HepG2 (cell line): ENCODE results near the gene MRE11. TPM values are rescaled to one million over a fixed set of nuclear protein-coding genes. Genes with fewer than 3 reads are reported as not detected.
"Not testable (repeated sequence)": the region's sequence is repeated elsewhere in the genome, so short reads cannot be mapped to it uniquely, and the experiment has no call there.

Experiments
- ATAC-seq: fragments of 200-7000 bp; cut with Tn5 transposase; 3 replicates; pipeline ENCODE4 v1.9.1; 2020; ENCODE audit warnings: mild to moderate bottlenecking, moderate library complexity
- BruUV-seq: library from RNA; stranded (reverse); fragments of 400-500 nt; replicated peaks from 2 replicates; lab custom pipeline; 2021; lab: Mats Ljungman, UMichigan
- CTCF ChIA-PET: fragments of 300-600 bp; formaldehyde crosslinking; extraction: SDS; loops from one replicate; lab custom pipeline; 2021; ENCODE audit warnings: low total read pairs, inconsistent platforms, low intra/inter-chr PET ratio; lab: Yijun Ruan, JAX
- POLR2A ChIA-PET: fragments of 350-600 bp; sonication (Branson Sonifier 250); formaldehyde crosslinking; loops from one replicate; lab custom pipeline; 2020; ENCODE audit warnings: antibody characterized with exemption, inconsistent platforms; lab: Yijun Ruan, JAX
- DNase-seq: peaks from one replicate; pipeline ENCODE4 v3.0.0-alpha.2; 2015; ENCODE audit warnings: low spot score
- FAIRE-seq: peaks from 3 replicates; lab custom pipeline; 2011; peaks lifted over from hg19 to GRCh38; lab: Jason Lieb, UNC
- H2AFZ ChIP-seq: one replicate; pipeline ENCODE4 v1.6.1; 2011; ENCODE audit warnings: low read length, inconsistent platforms
- H3K27ac ChIP-seq: fragments of 300-600 bp; 3 replicates; pipeline ENCODE4 v1.8.0; 2011; ENCODE audit warnings: mixed run types, mild to moderate bottlenecking, mixed read lengths, low read length, inconsistent platforms; ENCODE audit not compliant: insufficient read depth; ENCODE audit errors: extremely low read length
- H3K27me3 ChIP-seq, 2 experiments: fragments of 200-600 bp in 1 of 2; 2 replicates in 1 of 2; 3 replicates in 1 of 2; pipeline versions ENCODE4 v1.6.0 to v1.8.0; 2011; ENCODE audit warnings: low read length in 2 of 2, mild to moderate bottlenecking in 2 of 2, moderate library complexity in 2 of 2, inconsistent platforms in 1 of 2; ENCODE audit not compliant: insufficient read depth in 2 of 2, control insufficient read depth in 1 of 2
- H3K36me3 ChIP-seq, 2 experiments: fragments of 200-600 bp in 1 of 2; replicated peaks in 1 of 2; 2 replicates in 1 of 2; 3 replicates in 1 of 2; pipeline versions ENCODE4 v1.5.1 to v1.8.0; 2011; ENCODE audit warnings: low read length in 2 of 2, inconsistent platforms in 1 of 2; ENCODE audit not compliant: insufficient read depth in 2 of 2, control insufficient read depth in 1 of 2
- H3K4me1 ChIP-seq: 2 replicates; pipeline ENCODE4 v1.5.1; 2012; ENCODE audit warnings: low read length, inconsistent platforms; ENCODE audit not compliant: insufficient read depth
- H3K4me2 ChIP-seq: 2 replicates; pipeline ENCODE4 v1.6.0; 2011; ENCODE audit warnings: low read depth, low read length, inconsistent platforms
- H3K4me3 ChIP-seq, 3 experiments: fragments of 200-600 bp in 1 of 3; sonication (generic), shearing (Covaris generic) in 1 of 3; replicated peaks in 1 of 3; 2 replicates each; pipeline ENCODE4 v1.5.1; 2011 to 2016; ENCODE audit warnings: low read length in 3 of 3, inconsistent platforms in 2 of 3, low read depth in 2 of 3, mild to moderate bottlenecking in 2 of 3, control low read depth in 1 of 3, mixed read lengths in 1 of 3; ENCODE audit not compliant: insufficient read depth in 1 of 3
- H3K79me2 ChIP-seq: one replicate; pipeline ENCODE4 v1.6.1; 2011; ENCODE audit warnings: low read length, inconsistent platforms; ENCODE audit not compliant: insufficient read depth
- H3K9ac ChIP-seq: 2 replicates; pipeline ENCODE4 v1.6.0; 2011; ENCODE audit warnings: mild to moderate bottlenecking, low read depth, low read length, inconsistent platforms; ENCODE audit not compliant: insufficient read depth
- H3K9me3 ChIP-seq: 2 replicates; pipeline ENCODE4 v1.5.1; 2012; ENCODE audit warnings: mild to moderate bottlenecking, low read length
- H4K20me1 ChIP-seq: 2 replicates; pipeline ENCODE4 v1.6.0; 2011; ENCODE audit warnings: inconsistent platforms, mild to moderate bottlenecking, low read length, moderate library complexity; ENCODE audit not compliant: insufficient read depth
- CENPX ChIP-seq: sonication (generic); formaldehyde crosslinking; IDR thresholded peaks from 2 replicates; pipeline ENCODE4 v1.9.0; 2021; ENCODE audit warnings: mild to moderate bottlenecking, missing genetic modification reagents, moderate library complexity
- ESRRA ChIP-seq: sonication (generic); formaldehyde crosslinking; IDR thresholded peaks from 2 replicates; pipeline ENCODE4 v1.5.1; 2020; ENCODE audit warnings: mild to moderate bottlenecking, low read depth, missing genetic modification reagents
- FOXJ3 ChIP-seq: sonication (generic); formaldehyde crosslinking; IDR thresholded peaks from 2 replicates; pipeline ENCODE4 v1.4.0; 2020; ENCODE audit warnings: missing genetic modification reagents, mild to moderate bottlenecking, borderline replicate concordance
- MED13 ChIP-seq: sonication (generic); formaldehyde crosslinking; IDR thresholded peaks from 2 replicates; pipeline ENCODE4 v1.5.0; 2020; ENCODE audit warnings: missing genetic modification reagents
- SALL2 ChIP-seq: sonication (generic); formaldehyde crosslinking; IDR thresholded peaks from 2 replicates; pipeline ENCODE4 v1.8.1; 2023; ENCODE audit warnings: mild to moderate bottlenecking, missing genetic modification reagents, inconsistent platforms
- SMAD9 ChIP-seq: sonication (generic); formaldehyde crosslinking; IDR thresholded peaks from 2 replicates; pipeline ENCODE4 v1.5.1; 2020; ENCODE audit warnings: mild to moderate bottlenecking, missing genetic modification reagents
- SOX5 ChIP-seq: IDR thresholded peaks from 2 replicates; pipeline ENCODE4 v1.6.1; 2016; ENCODE audit warnings: borderline replicate concordance
- U2AF1 ChIP-seq: fragments of 200-400 bp; formaldehyde crosslinking; optimal IDR thresholded peaks from 2 replicates; pipeline ENCODE3; 2017; ENCODE audit warnings: mild to moderate bottlenecking, low read depth, low read length
- ZNF260 ChIP-seq: sonication (generic); formaldehyde crosslinking; IDR thresholded peaks from 2 replicates; pipeline ENCODE4 v1.4.0; 2020; ENCODE audit warnings: missing genetic modification reagents, low read depth, mild to moderate bottlenecking, borderline replicate concordance
- ZSCAN31 ChIP-seq: sonication (generic); formaldehyde crosslinking; IDR thresholded peaks from 2 replicates; pipeline ENCODE4 v1.5.0; 2020; ENCODE audit warnings: low read depth, mild to moderate bottlenecking, missing genetic modification reagents
- WGBS: methylation state at CpG from one replicate; pipeline ENCODE4 v1.1.6; 2017; ENCODE audit warnings: low lambda C conversion rate; 5-methylcytosine and 5-hydroxymethylcytosine counted together
- in situ Hi-C: cut with HindIII; loops from 2 replicates; pipeline ENCODE4 v1.10.0; 2017; ENCODE audit warnings: low pct_unique_long_range_greater_than_20kb; ENCODE audit not compliant: extremely low pct_ligation_motif_present
- intact Hi-C: fragments of 100-400 bp; cut with micrococcal nuclease; formaldehyde crosslinking; loops from one replicate; pipeline ENCODE4 v1.10.0; 2022; ENCODE audit not compliant: unreplicated experiment
- polyA plus RNA-seq, 8 experiments: library from polyadenylated mRNA; depleted of rRNA in 3 of 8; stranded (reverse) in 7 of 8; unstranded in 1 of 8; fragments of >200 nt; fragmentation: Illumina TruSeq in 4 of 8; extraction: Trizol in 4 of 8; gene quantifications; 2 replicates each; pipeline versions ENCODE4 v1.2.1 to v1.2.3, GENCODE V29; 2011 to 2016; ENCODE audit warnings: low read depth in 4 of 8, missing spikeins in 1 of 8, mixed read lengths in 1 of 8; ENCODE audit not compliant: insufficient read depth in 1 of 8
- total RNA-seq, 5 experiments: library from RNA; depleted of rRNA; stranded (reverse); fragments of >200 nt; fragmentation: Illumina TruSeq; extraction: Trizol; gene quantifications; 2 replicates each; pipeline ENCODE4 v1.2.3, GENCODE V29; 2016; ENCODE audit warnings: low read depth in 1 of 5
- TF ChIP-seq, protein P1 (sequence below): sonication (generic); formaldehyde crosslinking; IDR thresholded peaks from 2 replicates; pipeline ENCODE4 v1.4.0; 2020; ENCODE audit warnings: mild to moderate bottlenecking, missing genetic modification reagents
- TF ChIP-seq, protein P2 (sequence below): sonication (generic); formaldehyde crosslinking; IDR thresholded peaks from 2 replicates; pipeline ENCODE4 v1.4.0; 2020; ENCODE audit warnings: mild to moderate bottlenecking, missing genetic modification reagents
- TF ChIP-seq, protein P3 (sequence below): fragments of 450-650 bp; IDR thresholded peaks from 2 replicates; pipeline ENCODE4 v1.6.1; 2016

The MRE11 gene
- total and polyA plus RNA-seq, 2 of the 13 experiments (the other 11 are each of a cell fraction or from before 2014, with no cell fraction given) = 7.2 to 37.3 TPM

DNA sequence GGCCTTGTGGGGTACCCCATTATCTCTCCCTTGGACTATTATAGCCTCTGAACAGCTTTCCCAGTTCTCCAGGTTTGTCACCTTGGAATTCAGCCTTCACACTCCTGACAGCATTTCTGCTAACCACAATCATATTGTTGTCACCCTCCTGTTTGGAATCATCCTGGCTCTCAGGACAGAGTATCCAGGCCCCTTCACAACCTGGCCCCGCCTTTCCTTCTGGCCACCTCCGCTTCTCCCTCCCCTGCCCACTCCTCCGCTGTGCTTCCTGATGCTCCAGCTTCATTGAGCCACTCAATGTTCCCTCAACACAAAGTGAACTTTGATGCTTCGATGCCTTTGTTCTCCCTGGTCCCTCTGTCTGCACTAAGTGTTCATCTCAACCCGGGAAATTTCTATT is 95.5 kb downstream of the MRE11 start (continued):
- TF ChIP-seq, protein P1, sequence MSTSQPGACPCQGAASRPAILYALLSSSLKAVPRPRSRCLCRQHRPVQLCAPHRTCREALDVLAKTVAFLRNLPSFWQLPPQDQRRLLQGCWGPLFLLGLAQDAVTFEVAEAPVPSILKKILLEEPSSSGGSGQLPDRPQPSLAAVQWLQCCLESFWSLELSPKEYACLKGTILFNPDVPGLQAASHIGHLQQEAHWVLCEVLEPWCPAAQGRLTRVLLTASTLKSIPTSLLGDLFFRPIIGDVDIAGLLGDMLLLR (CRISPR knock-in tag) = no peak
- TF ChIP-seq ESRRA (CRISPR knock-in tag) (no peak), SMAD9 (CRISPR knock-in tag) (no peak), ZNF260 (CRISPR knock-in tag) (no peak), SOX5 (CRISPR knock-in tag) (no peak), U2AF1 (no peak)
- TF ChIP-seq, protein P2, sequence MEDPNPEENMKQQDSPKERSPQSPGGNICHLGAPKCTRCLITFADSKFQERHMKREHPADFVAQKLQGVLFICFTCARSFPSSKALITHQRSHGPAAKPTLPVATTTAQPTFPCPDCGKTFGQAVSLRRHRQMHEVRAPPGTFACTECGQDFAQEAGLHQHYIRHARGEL (CRISPR knock-in tag) = no peak

DNA sequence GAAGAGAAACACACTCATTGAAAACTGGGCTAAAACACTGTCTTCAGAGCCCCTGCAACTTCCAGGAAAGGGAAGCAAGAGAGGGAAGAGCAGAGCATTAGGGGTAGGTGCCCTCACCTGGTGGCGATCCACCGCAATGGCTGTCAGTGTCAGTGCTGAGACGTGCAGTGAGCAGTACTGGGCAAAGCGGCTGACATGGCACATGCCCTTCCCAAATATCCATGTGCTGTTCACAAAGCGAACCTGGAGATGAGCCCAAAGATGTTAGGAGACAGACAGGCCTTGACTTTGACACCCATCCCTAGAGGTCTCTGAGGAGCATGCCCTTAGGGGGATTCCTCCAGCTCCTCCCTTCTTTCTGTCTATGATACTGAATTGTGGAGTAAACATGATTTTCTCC is 97.4 kb downstream of the MRE11 start:
- H3K4me3 ChIP-seq = no peak overlapping the region
- H3K4me2 ChIP-seq = no peak overlapping the region
- H3K9ac ChIP-seq = no peak overlapping the region
- H4K20me1 ChIP-seq = no peaks in the 10 kb centered on the region
- in situ Hi-C loops (no loop called here), intact Hi-C loops (no loop called here)
- H2AFZ ChIP-seq = no peak overlapping the region
- no peaks in the 10 kb centered on the region for H3K79me2 ChIP-seq
- H3K27ac ChIP-seq = no peak overlapping the region
- peaks cover 5% of the 10 kb centered on the region; the same call in 1 of the 2 replicates for H3K4me1 ChIP-seq
- DNase-seq (no peak), ATAC-seq (no peak), FAIRE-seq (no peak)
- H3K36me3 ChIP-seq = no peaks in the 10 kb centered on the region
- POLR2A ChIA-PET = no interaction called here
- peaks cover 4 to 28% of the 10 kb centered on the region in 2 experiments; a peak in 4 of 5 replicates for H3K27me3 ChIP-seq
- CTCF ChIA-PET = no interaction called here
- WGBS = 79% methylated on average over 4 of the region's 5 CpGs
- H3K9me3 ChIP-seq = no peaks in the 10 kb centered on the region
- no TSS peak for BruUV-seq
- no peak for TF ChIP-seq ZSCAN31
- TF ChIP-seq SALL2 (CRISPR knock-in tag) = no peak
- no peak for TF ChIP-seq CENPX (CRISPR knock-in tag)
- no peak for TF ChIP-seq FOXJ3 (CRISPR knock-in tag)
- TF ChIP-seq, protein P3, sequence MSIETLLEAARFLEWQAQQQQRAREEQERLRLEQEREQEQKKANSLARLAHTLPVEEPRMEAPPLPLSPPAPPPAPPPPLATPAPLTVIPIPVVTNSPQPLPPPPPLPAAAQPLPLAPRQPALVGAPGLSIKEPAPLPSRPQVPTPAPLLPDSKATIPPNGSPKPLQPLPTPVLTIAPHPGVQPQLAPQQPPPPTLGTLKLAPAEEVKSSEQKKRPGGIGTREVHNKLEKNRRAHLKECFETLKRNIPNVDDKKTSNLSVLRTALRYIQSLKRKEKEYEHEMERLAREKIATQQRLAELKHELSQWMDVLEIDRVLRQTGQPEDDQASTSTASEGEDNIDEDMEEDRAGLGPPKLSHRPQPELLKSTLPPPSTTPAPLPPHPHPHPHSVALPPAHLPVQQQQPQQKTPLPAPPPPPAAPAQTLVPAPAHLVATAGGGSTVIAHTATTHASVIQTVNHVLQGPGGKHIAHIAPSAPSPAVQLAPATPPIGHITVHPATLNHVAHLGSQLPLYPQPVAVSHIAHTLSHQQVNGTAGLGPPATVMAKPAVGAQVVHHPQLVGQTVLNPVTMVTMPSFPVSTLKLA = peak; percentile 72
- no peak for TF ChIP-seq MED13
- TF ChIP-seq, all 625 proteins: peak for 1

DNA sequence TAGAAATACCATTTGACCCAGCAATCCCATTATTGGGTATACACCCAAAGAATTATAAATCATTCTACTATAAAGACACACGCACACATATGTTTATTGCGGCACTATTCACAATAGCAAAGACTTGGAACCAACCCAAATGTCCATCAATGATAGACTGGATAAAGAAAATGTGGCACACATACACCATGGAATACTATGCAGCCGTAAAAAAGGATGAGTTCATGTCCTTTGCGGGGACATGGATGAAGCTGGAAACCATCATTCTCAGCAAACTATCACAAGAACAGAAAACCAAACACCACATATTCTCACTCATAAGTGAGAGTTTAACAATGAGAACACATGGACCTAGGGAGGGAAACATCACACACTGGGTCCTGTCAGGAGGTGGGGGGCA is 101.7 kb downstream of the MRE11 start:
- not testable (repeated sequence) for H3K4me1 ChIP-seq

More for the DNA sequence above, 101.7 kb downstream of the MRE11 start:
- intact Hi-C loops, DNase-seq, in situ Hi-C loops, BruUV-seq, ATAC-seq, H3K9me3 ChIP-seq, H4K20me1 ChIP-seq, FAIRE-seq, H3K79me2 ChIP-seq, H3K4me3 ChIP-seq, H3K9ac ChIP-seq, POLR2A ChIA-PET, H3K27me3 ChIP-seq, H2AFZ ChIP-seq, CTCF ChIA-PET, H3K36me3 ChIP-seq, H3K27ac ChIP-seq, H3K4me2 ChIP-seq: not testable (repeated sequence)
- WGBS = 65% methylated on average over 4 of the region's 4 CpGs
